ENCODE measurements around the gene PNMT. TPM values are rescaled to one million over a fixed set of nuclear protein-coding genes. Genes with fewer than 3 reads are reported as not detected.

Gene PNMT
- total and polyA plus RNA-seq, 12 donors = 2.7 to 30.0 (median 4.2) TPM

- peaks cover 10 to 82% (median 63%) of the 10 kb centered on the region in 9 donors for H3K4me1 ChIP-seq
- ATAC-seq (no peak), DNase-seq (no peak)
- intact Hi-C loops (cut with DNase I) = no loop called here
- TF ChIP-seq, protein P1, sequence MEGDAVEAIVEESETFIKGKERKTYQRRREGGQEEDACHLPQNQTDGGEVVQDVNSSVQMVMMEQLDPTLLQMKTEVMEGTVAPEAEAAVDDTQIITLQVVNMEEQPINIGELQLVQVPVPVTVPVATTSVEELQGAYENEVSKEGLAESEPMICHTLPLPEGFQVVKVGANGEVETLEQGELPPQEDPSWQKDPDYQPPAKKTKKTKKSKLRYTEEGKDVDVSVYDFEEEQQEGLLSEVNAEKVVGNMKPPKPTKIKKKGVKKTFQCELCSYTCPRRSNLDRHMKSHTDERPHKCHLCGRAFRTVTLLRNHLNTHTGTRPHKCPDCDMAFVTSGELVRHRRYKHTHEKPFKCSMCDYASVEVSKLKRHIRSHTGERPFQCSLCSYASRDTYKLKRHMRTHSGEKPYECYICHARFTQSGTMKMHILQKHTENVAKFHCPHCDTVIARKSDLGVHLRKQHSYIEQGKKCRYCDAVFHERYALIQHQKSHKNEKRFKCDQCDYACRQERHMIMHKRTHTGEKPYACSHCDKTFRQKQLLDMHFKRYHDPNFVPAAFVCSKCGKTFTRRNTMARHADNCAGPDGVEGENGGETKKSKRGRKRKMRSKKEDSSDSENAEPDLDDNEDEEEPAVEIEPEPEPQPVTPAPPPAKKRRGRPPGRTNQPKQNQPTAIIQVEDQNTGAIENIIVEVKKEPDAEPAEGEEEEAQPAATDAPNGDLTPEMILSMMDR (IDR thresholded peaks at IDR 0.05) = no peak
- H3K4me3 ChIP-seq = no peak overlapping the region
- H3K27ac ChIP-seq = no peak overlapping the region
- H3K9me3 ChIP-seq = no peaks in the 10 kb centered on the region
- H3K27me3 ChIP-seq = no peaks in the 10 kb centered on the region
- peaks cover 0 to 6% (median 0%) of the 10 kb centered on the region in 9 donors for H3K36me3 ChIP-seq
- 64 to 74% methylated on average over 7 of the region's 7 CpGs for WGBS, 2 donors
Measured at GRCh38 chr17:39641883-39642282, 26.4 kb upstream of the PNMT start.

DNA sequence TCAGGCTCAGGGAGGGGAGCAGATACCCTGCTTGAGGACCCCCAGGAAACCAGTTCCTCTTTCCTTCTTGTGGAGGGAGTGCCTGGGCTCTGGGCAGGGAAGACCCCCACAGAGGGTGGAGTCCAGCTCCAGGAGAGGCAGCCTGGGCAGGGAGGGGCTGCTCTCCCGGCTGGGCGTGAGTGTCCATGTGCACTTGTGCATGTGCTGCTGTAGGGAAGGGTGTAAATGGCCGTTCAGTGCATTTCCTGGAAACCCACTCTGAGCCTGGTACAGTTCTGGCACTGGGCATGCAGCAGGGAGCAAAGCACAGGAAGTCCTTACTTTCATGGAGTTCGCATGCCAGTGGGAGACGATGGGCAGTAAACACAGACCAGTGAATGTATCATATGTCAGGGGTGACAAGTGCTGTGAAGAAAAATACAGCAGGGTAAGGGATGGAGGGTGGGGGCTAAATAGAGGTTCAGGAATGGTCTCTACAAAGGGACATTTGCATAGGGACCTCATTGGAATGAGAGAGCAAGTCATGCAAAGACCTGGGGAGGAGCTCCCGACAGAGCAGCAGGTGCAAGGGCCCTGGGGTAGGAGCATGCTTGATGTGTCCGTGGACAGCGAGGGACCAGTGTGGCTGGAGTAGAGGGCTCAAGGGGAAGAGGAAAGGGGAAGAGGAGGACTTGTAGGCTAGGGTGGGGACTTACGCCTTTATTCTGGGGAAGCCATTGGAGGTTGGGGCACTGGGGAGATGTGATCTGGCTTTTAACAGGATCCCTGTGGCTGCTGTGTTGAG lies 25.8 kb upstream of the PNMT start:
- no peak for DNase-seq
- peaks cover 10 to 88% (median 63%) of the 10 kb centered on the region in 9 donors for H3K4me1 ChIP-seq
- ATAC-seq = no peak
- H3K9me3 ChIP-seq = no peaks in the 10 kb centered on the region
- H3K27me3 ChIP-seq = no peaks in the 10 kb centered on the region
- TF ChIP-seq, protein P1 (IDR thresholded peaks at IDR 0.05) = no peak
- peaks cover 0 to 6% (median 0%) of the 10 kb centered on the region in 9 donors for H3K36me3 ChIP-seq
- 77 to 85% methylated on average over 9 of the region's 9 CpGs for WGBS, 2 donors
- no peak overlapping the region for H3K4me3 ChIP-seq
- no peak overlapping the region for H3K27ac ChIP-seq
- intact Hi-C loops (cut with DNase I) = no loop called here

GRCh38 chr17:39643271-39643670 lies 25.0 kb upstream of the PNMT start:
- ATAC-seq (peak in 3 of 8 donors; percentile 31 to 57 (median 46)), DNase-seq (no peak)
- WGBS, 2 donors = 73 to 75% methylated on average over 4 of the region's 4 CpGs
- intact Hi-C loops (cut with DNase I) = no loop called here
- H3K4me1 ChIP-seq = peaks cover 10 to 81% (median 55%) of the 10 kb centered on the region in 9 donors
- no peak overlapping the region for H3K4me3 ChIP-seq
- H3K27me3 ChIP-seq = no peaks in the 10 kb centered on the region
- no peak overlapping the region for H3K27ac ChIP-seq
- no peaks in the 10 kb centered on the region for H3K9me3 ChIP-seq
- H3K36me3 ChIP-seq = peaks cover 0 to 6% (median 0%) of the 10 kb centered on the region in 9 donors
- TF ChIP-seq, protein P1 (IDR thresholded peaks at IDR 0.05) = no peak

- no peaks in the 10 kb centered on the region for H3K27me3 ChIP-seq
- intact Hi-C loops (cut with DNase I) = no loop called here
- peak in 2 of 8 donors; percentile 30 to 31 for ATAC-seq
- peaks cover under 1 to 46% (median 22%) of the 10 kb centered on the region in 9 donors for H3K4me1 ChIP-seq
- H3K36me3 ChIP-seq = peaks cover 0 to 11% (median 0%) of the 10 kb centered on the region in 9 donors
- H3K4me3 ChIP-seq = no peak overlapping the region
- 61 to 63% methylated on average over 5 of the region's 5 CpGs for WGBS, 2 donors
- H3K9me3 ChIP-seq = no peaks in the 10 kb centered on the region
- TF ChIP-seq, protein P1 (IDR thresholded peaks at IDR 0.05) = no peak
- H3K27ac ChIP-seq = no peak overlapping the region
- no peak for DNase-seq
Measured at GRCh38 chr17:39647256-39647655, 21.0 kb upstream of the PNMT start.

All from heart right ventricle (tissue), 16 donors.